Mesendoderm (in vitro differentiated cells): ENCODE results near the gene WDR76.

Source experiments
- DNase-seq: peaks from one replicate; pipeline ENCODE4 v3.0.0; 2013
- H2AK5ac ChIP-seq: 2 replicates; pipeline ENCODE4 v1.6.1; 2013; ENCODE audit warnings: low read length, inconsistent platforms
- H2BK120ac ChIP-seq: 2 replicates; pipeline ENCODE4 v1.6.1; 2013; ENCODE audit warnings: low read depth, mild to moderate bottlenecking, low read length, moderate library complexity, mixed read lengths
- H2BK15ac ChIP-seq: replicated peaks from 2 replicates; pipeline ENCODE4 v1.6.1; 2013; ENCODE audit warnings: low read depth, mild to moderate bottlenecking, moderate library complexity
- H2BK5ac ChIP-seq: 2 replicates; pipeline ENCODE4 v1.6.1; 2013; ENCODE audit warnings: low read length, inconsistent platforms
- H3K18ac ChIP-seq: 2 replicates; pipeline ENCODE4 v1.6.1; 2013; ENCODE audit warnings: mild to moderate bottlenecking, low read length, mixed read lengths
- H3K23ac ChIP-seq: one replicate; pipeline ENCODE4 v1.6.1; 2013; ENCODE audit warnings: low read length
- H3K27ac ChIP-seq: 2 replicates; pipeline ENCODE4 v1.5.1; 2013; ENCODE audit warnings: low read depth, mild to moderate bottlenecking, inconsistent platforms, low read length, moderate library complexity
- H3K27me3 ChIP-seq: 2 replicates; pipeline ENCODE4 v1.6.1; 2013; ENCODE audit warnings: low read length, control low read depth, mild to moderate bottlenecking, inconsistent platforms; ENCODE audit not compliant: insufficient read depth, poor library complexity
- H3K36me3 ChIP-seq: 2 replicates; pipeline ENCODE4 v1.6.1; 2013; ENCODE audit warnings: low read length, inconsistent platforms; ENCODE audit not compliant: control insufficient read depth, insufficient read depth
- H3K4ac ChIP-seq: one replicate; pipeline ENCODE4 v1.6.1; 2013; ENCODE audit warnings: low read depth, mild to moderate bottlenecking, low read length, moderate library complexity
- H3K4me1 ChIP-seq: 2 replicates; pipeline ENCODE4 v1.6.1; 2013; ENCODE audit warnings: low read depth, low read length, inconsistent platforms; ENCODE audit not compliant: control insufficient read depth
- H3K4me2 ChIP-seq: 2 replicates; pipeline ENCODE4 v1.6.1; 2013; ENCODE audit warnings: low read length
- H3K4me3 ChIP-seq: 2 replicates; pipeline ENCODE4 v1.5.1; 2013; ENCODE audit warnings: mild to moderate bottlenecking, low read length
- H3K56ac ChIP-seq: one replicate; pipeline ENCODE4 v1.6.1; 2013; ENCODE audit warnings: low read length
- H3K79me1 ChIP-seq: 2 replicates; pipeline ENCODE4 v1.6.1; 2013; ENCODE audit warnings: low read length, inconsistent platforms
- H3K79me2 ChIP-seq: 2 replicates; pipeline ENCODE4 v1.6.1; 2013; ENCODE audit warnings: mild to moderate bottlenecking, low read length; ENCODE audit not compliant: control insufficient read depth, insufficient read depth
- H3K9ac ChIP-seq: 2 replicates; pipeline ENCODE4 v1.6.1; 2013; ENCODE audit warnings: low read length, inconsistent platforms
- H4K5ac ChIP-seq: one replicate; pipeline ENCODE4 v1.6.1; 2013; ENCODE audit warnings: low read length
- H4K8ac ChIP-seq: one replicate; pipeline ENCODE4 v1.6.1; 2013; ENCODE audit warnings: low read depth, mild to moderate bottlenecking, control low read depth, low read length, moderate library complexity
- WGBS: extraction: QIAGEN DNeasy Blood & Tissue Kit; methylation state at CpG from one replicate; pipeline ENCODE4 v1.1.7; 2013; ENCODE audit warnings: low lambda C conversion rate, missing lambda C conversion rate; ENCODE audit not compliant: insufficient coverage; ENCODE audit errors: extremely low coverage; 5-methylcytosine and 5-hydroxymethylcytosine counted together

Gene WDR76

DNA sequence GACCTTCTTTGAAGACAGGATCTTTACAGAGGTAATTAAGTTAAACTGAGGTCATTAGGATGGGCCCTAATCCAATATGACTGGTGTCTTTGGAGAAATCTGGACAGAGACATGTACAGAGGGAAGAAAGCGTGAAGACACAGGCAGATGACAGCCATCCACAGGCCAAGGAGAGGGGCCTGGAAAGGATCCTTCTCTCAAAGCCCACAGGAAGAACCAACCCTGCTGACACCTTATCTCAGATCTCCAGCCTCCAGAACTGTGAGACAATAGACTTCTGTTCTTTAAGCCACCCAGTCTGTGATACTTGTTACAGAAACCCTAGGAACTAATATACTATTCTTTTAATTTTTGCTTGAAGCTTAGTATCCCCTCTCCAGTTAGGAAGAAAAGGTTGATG is 74.2 kb downstream of the WDR76 start:
- Histone ChIP-seq H3K56ac (no peak overlapping the region), H2AK5ac (no peak overlapping the region), H3K27ac (no peak overlapping the region), H3K4me2 (no peak overlapping the region), H3K79me1 (no peaks in the 10 kb centered on the region), H3K79me2 (no peaks in the 10 kb centered on the region), H3K9ac (no peak overlapping the region), H3K18ac (no peak overlapping the region), H3K4ac (no peak overlapping the region), H3K4me3 (no peak overlapping the region), H4K8ac (no peak overlapping the region), H3K27me3 (no peaks in the 10 kb centered on the region), H2BK15ac (no peak overlapping the region), H3K36me3 (no peaks in the 10 kb centered on the region), H3K23ac (no peak overlapping the region), H2BK5ac (no peak overlapping the region), H3K4me1 (peaks cover 5% of the 10 kb centered on the region), H4K5ac (no peak overlapping the region), H2BK120ac (no peak overlapping the region)
- DNase-seq = peak; percentile 39
- no CpG with 5 or more reads among the region's 1 CpG for WGBS

DNA sequence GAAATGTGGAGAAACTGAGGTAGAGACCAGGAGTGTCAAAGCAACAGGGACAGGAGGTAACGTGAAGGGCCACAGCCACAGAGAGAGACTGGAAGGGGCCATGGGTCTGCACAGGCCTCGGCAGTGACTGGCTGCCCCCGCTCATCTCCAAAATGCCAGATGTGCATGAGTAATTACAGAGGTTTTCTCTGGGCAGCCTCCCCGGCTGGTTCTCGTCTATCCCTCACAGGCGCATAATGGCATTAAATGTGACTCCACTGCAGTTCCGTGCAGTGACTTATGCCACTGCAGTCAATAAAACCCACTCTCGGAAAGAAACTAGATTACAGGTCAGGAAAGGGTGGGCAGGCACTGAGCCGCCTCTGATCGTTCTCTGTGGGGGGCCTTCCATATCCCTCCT is 74.7 kb downstream of the WDR76 start:
- Histone ChIP-seq H3K27me3 (no peaks in the 10 kb centered on the region), H3K4me2 (no peak overlapping the region), H2BK15ac (no peak overlapping the region), H3K4ac (no peak overlapping the region), H2BK120ac (no peak overlapping the region), H3K18ac (no peak overlapping the region), H3K27ac (no peak overlapping the region), H4K8ac (no peak overlapping the region), H3K4me1 (peaks cover 5% of the 10 kb centered on the region), H2AK5ac (no peak overlapping the region), H3K56ac (peak overlapping the region; percentile 18), H3K9ac (no peak overlapping the region), H3K79me2 (no peaks in the 10 kb centered on the region), H3K36me3 (no peaks in the 10 kb centered on the region), H3K23ac (no peak overlapping the region), H2BK5ac (no peak overlapping the region), H3K79me1 (no peaks in the 10 kb centered on the region), H4K5ac (no peak overlapping the region), H3K4me3 (no peak overlapping the region)
- WGBS = no CpG with 5 or more reads among the region's 10 CpGs
- DNase-seq = no peak

DNA sequence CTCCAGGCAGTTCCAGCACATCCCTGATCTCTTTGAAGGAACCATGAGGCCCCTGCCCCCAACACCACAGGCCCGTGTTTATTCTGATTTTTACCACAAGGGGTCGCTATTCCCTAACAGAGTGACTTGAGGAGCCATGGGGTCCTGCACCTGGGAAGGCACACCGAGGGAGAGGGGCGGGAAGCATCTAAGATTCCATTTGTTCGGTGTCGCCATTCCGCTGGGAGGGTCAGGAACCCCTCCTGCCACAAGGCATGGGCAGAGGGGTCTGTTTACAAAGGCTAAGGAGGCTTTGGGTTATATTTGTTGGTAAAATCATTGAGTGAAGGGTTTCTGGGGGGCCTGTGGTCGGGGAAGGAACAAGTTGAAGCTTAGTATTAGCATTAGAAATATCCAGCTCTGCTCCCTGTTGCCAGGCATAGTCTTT is 77.1 kb downstream of the WDR76 start:
- Histone ChIP-seq H3K4me1 (peaks cover 5% of the 10 kb centered on the region), H3K4ac (no peak overlapping the region), H3K56ac (no peak overlapping the region), H3K9ac (peak overlapping the region; percentile 42), H2AK5ac (no peak overlapping the region), H2BK15ac (no peak overlapping the region), H3K79me2 (no peaks in the 10 kb centered on the region), H3K27ac (no peak overlapping the region), H4K8ac (no peak overlapping the region), H2BK120ac (no peak overlapping the region), H4K5ac (no peak overlapping the region), H3K4me2 (no peak overlapping the region), H3K4me3 (no peak overlapping the region), H3K23ac (no peak overlapping the region), H3K27me3 (no peaks in the 10 kb centered on the region), H3K36me3 (no peaks in the 10 kb centered on the region), H2BK5ac (no peak overlapping the region), H3K79me1 (no peaks in the 10 kb centered on the region), H3K18ac (no peak overlapping the region)
- no CpG with 5 or more reads among the region's 8 CpGs for WGBS
- DNase-seq = peak; percentile 92

DNA sequence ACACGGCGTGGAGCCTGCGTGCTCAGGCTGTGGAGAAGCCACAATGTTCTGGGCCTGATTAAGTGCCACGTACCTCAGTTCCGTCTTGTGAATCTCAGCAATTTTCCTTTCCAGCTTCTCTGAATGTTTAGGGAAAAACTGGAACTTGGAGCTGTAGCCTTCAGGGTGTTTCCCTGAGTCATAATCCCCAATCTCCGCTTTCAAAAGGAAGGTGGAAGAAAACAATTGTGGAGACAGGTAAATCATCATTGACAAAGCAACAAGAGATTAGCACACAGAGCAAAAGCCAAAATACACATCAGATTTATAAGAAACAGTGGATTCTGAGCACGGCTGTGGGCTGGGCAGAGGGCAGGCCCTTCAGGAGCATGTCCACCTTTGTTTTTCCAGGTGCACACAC is 79.0 kb downstream of the WDR76 start:
- Histone ChIP-seq H3K4me2 (no peak overlapping the region), H3K4me1 (peaks cover 5% of the 10 kb centered on the region), H2AK5ac (no peak overlapping the region), H3K79me1 (no peaks in the 10 kb centered on the region), H3K36me3 (no peaks in the 10 kb centered on the region), H2BK15ac (no peak overlapping the region), H3K4ac (no peak overlapping the region), H2BK5ac (no peak overlapping the region), H4K8ac (no peak overlapping the region), H3K79me2 (no peaks in the 10 kb centered on the region), H2BK120ac (no peak overlapping the region), H3K27ac (no peak overlapping the region), H3K27me3 (no peaks in the 10 kb centered on the region), H3K56ac (peak overlapping the region; percentile 17), H3K4me3 (no peak overlapping the region), H3K23ac (no peak overlapping the region), H3K18ac (no peak overlapping the region), H4K5ac (no peak overlapping the region), H3K9ac (no peak overlapping the region)
- no peak for DNase-seq
- WGBS = no CpG with 5 or more reads among the region's 7 CpGs

DNA sequence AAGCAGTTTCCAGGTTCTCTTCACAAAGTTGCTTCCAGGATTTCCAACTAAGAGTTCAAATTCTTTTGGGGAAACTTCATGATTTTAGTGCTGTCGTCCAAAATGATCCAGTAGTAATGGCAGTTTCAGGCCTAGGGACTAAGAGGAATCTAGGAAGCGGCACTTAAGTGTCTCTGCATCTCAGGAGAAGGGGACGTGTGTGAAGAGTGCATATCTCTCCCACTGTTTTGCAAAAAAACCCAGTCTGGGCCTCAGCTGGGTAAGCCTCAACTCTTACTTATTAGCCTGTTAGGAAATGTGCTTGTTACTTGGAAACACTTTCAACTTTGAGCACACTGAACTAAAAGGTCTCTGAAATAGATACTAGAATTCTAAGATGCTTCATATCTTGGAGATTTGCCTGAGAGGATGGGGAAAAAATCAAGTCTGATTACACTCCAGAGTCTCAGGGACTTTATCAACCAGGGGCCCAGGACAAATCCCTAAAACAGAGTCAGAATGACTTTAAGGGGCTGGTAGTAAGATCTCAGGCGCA is 81.8 kb downstream of the WDR76 start:
- Histone ChIP-seq H3K27ac (no peak overlapping the region), H3K18ac (no peak overlapping the region)

DNA sequence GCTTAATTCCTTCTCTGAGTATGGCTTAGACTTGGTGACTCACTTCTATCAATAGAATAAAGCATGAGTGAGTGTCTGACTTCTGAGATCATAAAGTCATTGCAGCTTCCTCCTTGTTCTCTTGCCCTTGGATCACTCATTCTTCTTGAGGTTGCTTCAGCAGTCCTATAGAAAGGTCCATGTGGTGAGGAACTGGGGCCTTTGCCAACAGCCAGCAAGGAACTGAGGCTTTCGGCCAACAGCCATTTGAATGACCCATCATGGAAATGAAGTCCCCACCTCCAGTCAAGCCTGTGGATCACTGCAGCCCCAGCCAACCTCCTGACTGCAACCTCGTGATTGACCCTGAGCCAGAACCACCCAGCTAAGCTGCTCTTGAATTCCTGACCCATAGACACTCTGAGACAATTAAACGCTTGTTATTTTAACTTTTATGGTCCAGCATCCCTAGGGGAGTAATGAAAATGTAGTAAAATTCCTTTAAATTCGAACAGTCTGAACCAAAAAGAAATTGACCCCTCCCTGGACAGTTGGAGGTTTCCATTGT is 84.5 kb downstream of the WDR76 start:
- Histone ChIP-seq H3K36me3 (no peaks in the 10 kb centered on the region), H3K79me2 (no peaks in the 10 kb centered on the region), H3K27me3 (no peaks in the 10 kb centered on the region), H3K4me3 (no peak overlapping the region), H3K4me1 (peaks cover 3% of the 10 kb centered on the region), H3K9ac (no peak overlapping the region), H4K8ac (no peak overlapping the region), H3K18ac (no peak overlapping the region), H3K79me1 (no peaks in the 10 kb centered on the region), H2AK5ac (no peak overlapping the region), H3K4ac (no peak overlapping the region), H3K27ac (no peak overlapping the region), H2BK15ac (no peak overlapping the region), H2BK5ac (no peak overlapping the region), H3K4me2 (no peak overlapping the region), H2BK120ac (no peak overlapping the region), H4K5ac (no peak overlapping the region), H3K23ac (no peak overlapping the region), H3K56ac (no peak overlapping the region)
- no peak for DNase-seq
- WGBS = no CpG with 5 or more reads among the region's 4 CpGs

More for the DNA sequence above, 81.8 kb downstream of the WDR76 start:
- no peaks in the 10 kb centered on the region for H3K36me3 ChIP-seq
- no peak overlapping the region for H3K4me2 ChIP-seq
- no peak overlapping the region for H2BK120ac ChIP-seq
- no peak overlapping the region for H3K9ac ChIP-seq
- no peaks in the 10 kb centered on the region for H3K27me3 ChIP-seq
- H3K79me1 ChIP-seq = no peaks in the 10 kb centered on the region
- no peak overlapping the region for H2BK15ac ChIP-seq
- no peaks in the 10 kb centered on the region for H3K79me2 ChIP-seq
- no CpG with 5 or more reads among the region's 4 CpGs for WGBS
- H4K8ac ChIP-seq = no peak overlapping the region
- no peak overlapping the region for H2AK5ac ChIP-seq
- no peaks in the 10 kb centered on the region for H3K4me1 ChIP-seq
- no peak overlapping the region for H3K23ac ChIP-seq
- no peak overlapping the region for H3K56ac ChIP-seq
- H3K4me3 ChIP-seq = no peak overlapping the region
- no peak for DNase-seq
- H4K5ac ChIP-seq = no peak overlapping the region
- no peak overlapping the region for H2BK5ac ChIP-seq
- H3K4ac ChIP-seq = no peak overlapping the region
